Neuron (in vitro differentiated cells): ENCODE data around the gene NT5C1A.

Experiments
- H2AFZ ChIP-seq: one replicate; pipeline ENCODE4 v1.6.1; 2013; ENCODE audit warnings: low read depth, mild to moderate bottlenecking, inconsistent platforms, low read length, moderate library complexity
- H3K27me3 ChIP-seq: one replicate; pipeline ENCODE4 v1.6.1; 2013; ENCODE audit warnings: low read length; ENCODE audit not compliant: insufficient read depth
- H3K36me3 ChIP-seq: one replicate; pipeline ENCODE4 v1.6.1; 2013; ENCODE audit warnings: low read length; ENCODE audit not compliant: insufficient read depth
- H3K4me1 ChIP-seq: one replicate; pipeline ENCODE4 v1.6.1; 2013; ENCODE audit warnings: low read length; ENCODE audit not compliant: insufficient read depth
- H3K4me3 ChIP-seq: 2 replicates; pipeline ENCODE4 v1.5.1; 2013; ENCODE audit warnings: mild to moderate bottlenecking, low read length, moderate library complexity
- H3K9me3 ChIP-seq: one replicate; pipeline ENCODE4 v1.6.1; 2013; ENCODE audit warnings: low read length

NT5C1A gene

DNA sequence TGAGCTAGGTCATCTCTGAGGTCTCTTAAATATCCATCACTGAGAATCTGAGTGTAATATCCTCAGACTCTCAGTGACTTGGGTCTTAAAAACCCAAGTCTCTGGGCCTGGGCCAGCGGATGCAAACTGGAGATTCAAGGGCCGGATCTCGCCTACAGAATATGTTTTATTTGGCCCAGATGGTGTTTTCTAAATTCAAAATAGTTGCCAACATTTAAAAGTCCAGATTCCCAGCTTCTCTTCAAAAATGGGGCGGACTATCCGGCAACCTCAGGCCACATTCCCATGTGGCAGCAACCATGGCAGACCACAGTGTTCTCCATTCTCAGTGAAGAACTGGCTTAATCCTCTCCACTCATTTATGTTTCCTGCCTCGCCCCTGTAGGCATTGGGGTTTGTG is 19.8 kb downstream of the NT5C1A start:
- no peaks in the 10 kb centered on the region for H3K4me1 ChIP-seq
- H3K27me3 ChIP-seq = peaks cover 15% of the 10 kb centered on the region
- H2AFZ ChIP-seq = no peak overlapping the region
- H3K4me3 ChIP-seq = no peak overlapping the region
- no peaks in the 10 kb centered on the region for H3K9me3 ChIP-seq
- H3K36me3 ChIP-seq = no peaks in the 10 kb centered on the region

DNA sequence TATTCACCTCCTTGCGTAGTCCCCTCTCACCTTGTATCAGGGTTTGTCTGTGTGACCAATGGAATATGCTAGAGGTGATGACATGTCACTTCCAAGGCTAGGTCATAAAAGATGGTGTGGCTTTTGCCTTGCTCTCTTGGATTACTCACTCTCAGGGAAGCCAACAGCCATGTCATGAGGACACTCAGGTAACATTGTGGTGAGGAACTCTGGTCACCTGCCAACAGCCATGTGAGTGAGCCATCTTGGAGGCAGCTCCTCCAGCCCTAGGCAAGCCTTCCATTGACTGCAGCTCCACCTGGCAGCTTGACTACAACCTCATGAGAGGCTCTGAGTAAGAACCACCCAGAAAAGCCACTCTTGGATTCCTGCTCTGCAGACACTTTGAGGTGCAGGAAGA is 21.5 kb downstream of the NT5C1A start:
- Histone ChIP-seq H2AFZ (no peak overlapping the region), H3K4me3 (no peak overlapping the region), H3K36me3 (no peaks in the 10 kb centered on the region), H3K27me3 (peaks cover 17% of the 10 kb centered on the region), H3K9me3 (no peaks in the 10 kb centered on the region), H3K4me1 (no peaks in the 10 kb centered on the region)

DNA sequence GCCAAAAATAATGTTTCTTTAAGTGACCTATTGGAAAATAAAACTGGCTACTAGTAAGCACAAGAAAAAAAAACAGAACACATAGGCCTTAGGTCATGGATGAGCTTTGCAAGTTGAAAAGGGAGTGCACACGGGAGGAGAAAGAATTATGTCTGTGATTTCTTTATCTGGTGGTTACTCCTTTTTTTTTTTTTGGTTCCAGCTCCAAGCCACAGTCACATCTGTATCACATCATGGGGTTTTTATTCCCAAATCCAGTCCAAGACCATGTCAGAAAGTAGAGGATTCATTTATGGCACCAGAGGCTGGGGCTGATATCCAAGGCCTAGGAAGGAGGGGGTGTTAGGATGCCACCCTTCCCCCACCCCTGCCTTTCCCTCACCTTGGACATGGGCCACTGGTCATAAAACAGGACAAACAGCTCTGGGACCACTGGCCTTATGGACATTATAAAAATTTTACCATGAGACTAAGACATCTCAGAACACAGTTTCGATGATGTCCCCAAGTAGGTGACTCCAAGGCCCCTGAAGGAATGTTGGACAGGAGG is 22.2 kb downstream of the NT5C1A start:
- no peak overlapping the region for H2AFZ ChIP-seq
- H3K9me3 ChIP-seq = no peaks in the 10 kb centered on the region
- H3K36me3 ChIP-seq = no peaks in the 10 kb centered on the region
- H3K27me3 ChIP-seq = peaks cover 17% of the 10 kb centered on the region
- no peaks in the 10 kb centered on the region for H3K4me1 ChIP-seq
- no peak overlapping the region for H3K4me3 ChIP-seq

DNA sequence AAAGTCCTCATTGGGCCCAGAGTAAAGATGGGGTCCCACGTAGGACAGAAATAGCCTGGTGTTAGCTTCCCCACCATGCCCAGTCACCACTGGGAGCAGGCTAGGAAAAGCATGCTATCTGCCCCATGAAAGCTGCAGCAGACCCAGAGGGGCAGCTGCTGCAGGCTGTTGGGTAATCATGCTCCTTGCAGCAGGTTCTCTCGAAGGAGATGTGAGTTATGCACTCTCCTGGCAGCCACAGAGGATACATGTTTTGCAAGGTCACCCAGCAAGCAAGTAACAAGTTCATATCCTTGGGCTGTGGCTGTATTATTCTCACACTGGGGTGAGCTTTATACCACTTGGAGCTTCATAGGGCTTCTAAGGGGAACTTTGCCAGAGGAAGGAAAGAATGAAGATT is 23.4 kb downstream of the NT5C1A start:
- no peaks in the 10 kb centered on the region for H3K4me1 ChIP-seq
- H3K4me3 ChIP-seq = no peak overlapping the region
- no peaks in the 10 kb centered on the region for H3K9me3 ChIP-seq
- peaks cover 24% of the 10 kb centered on the region for H3K27me3 ChIP-seq
- no peaks in the 10 kb centered on the region for H3K36me3 ChIP-seq
- H2AFZ ChIP-seq = no peak overlapping the region

DNA sequence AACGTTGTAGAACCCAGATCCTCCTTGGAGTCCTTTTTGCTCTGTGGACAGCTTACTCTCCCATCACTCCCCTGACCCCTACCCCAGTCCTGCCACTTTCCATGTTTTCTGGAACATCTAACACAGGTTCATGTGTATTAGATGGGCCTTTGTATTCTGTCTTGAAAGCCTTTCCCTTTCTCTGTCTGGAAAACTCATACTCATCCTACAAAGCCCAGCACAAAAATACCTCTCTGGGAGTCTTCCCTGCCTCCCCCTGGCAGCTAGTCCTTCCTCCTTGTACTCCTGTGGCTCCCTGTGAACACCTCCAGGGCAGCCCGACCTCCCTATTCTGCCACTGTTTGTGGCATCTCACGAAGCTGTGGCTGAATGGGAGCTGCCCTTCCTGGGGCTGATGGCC is 24.7 kb downstream of the NT5C1A start:
- Histone ChIP-seq H3K27me3 (peaks cover 29% of the 10 kb centered on the region), H3K4me1 (no peaks in the 10 kb centered on the region), H2AFZ (no peak overlapping the region), H3K9me3 (no peaks in the 10 kb centered on the region), H3K36me3 (no peaks in the 10 kb centered on the region), H3K4me3 (no peak overlapping the region)

DNA sequence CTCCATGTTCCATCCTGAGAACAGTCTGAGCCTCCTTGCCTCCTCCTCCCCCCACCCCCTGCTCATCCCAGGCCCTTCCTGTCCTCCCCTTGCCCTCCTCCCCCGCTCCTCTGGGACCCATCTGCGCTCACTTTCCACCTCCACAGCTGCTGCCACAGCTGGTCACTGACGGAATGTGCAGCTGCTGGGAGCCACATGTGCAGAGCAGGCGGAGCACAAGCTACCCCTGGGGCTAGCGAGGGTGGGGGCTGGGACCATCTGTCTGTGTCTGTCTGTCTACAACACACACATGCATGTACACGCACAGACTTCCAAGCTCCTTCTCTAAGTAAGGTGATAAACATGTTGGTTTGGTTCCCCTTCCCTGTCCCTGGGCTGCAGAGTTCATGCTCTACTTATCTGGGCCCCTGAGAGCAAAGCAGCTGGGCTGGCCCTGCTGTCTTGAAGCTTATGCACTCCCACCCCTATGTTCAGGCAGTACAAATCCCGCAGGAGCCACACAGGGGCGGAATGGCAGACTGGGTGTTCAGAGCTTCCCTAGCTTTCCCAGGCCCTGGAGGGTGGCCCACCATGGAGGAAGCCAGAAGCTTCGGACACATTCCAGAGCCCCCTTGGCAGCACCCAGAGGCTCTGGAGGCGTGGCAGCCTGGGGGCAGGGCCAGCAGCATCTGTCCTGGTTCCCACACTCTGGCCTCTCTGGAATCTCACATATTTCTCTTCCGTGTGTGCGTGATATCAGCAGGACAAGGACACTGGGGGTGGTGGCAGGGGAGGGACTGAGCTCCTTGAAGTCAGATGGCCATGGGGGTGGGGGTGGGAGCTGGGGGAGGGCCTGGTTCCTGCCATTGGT is 25.4 kb downstream of the NT5C1A start:
- Histone ChIP-seq H3K4me1 (no peaks in the 10 kb centered on the region), H3K9me3 (no peaks in the 10 kb centered on the region), H3K27me3 (peaks cover 29% of the 10 kb centered on the region), H3K36me3 (no peaks in the 10 kb centered on the region), H2AFZ (no peak overlapping the region), H3K4me3 (no peak overlapping the region)

DNA sequence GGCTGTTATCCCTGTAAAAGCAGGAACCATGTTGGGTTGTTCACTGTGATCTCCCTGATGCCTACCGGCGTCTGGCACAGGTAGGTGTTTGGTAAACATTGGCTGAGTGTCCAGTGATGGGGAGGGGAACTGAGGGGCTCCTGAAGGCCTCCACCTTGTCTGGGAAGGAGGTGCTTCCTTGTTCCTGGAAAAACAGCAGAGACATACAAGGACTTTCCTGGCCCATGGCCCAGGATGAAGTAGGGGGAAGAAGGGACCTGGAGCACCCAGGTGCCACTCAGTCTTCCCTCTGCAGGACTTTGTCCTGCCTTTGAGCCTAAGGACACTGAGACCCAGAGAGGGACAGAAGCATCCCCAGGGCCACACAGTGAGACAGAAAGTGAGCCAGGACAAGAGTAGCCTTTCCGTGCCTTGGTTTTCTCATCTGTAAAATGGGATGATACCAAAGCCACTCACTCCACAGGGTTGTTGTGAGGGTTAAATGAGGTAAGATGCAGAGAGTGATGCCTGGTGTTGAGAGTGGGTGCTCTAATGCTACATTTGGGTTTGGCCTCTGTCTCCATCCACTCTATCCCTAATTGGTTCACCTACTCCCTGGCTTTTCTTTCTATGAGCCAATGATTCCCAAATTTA is 26.4 kb downstream of the NT5C1A start:
- Histone ChIP-seq H3K36me3 (no peaks in the 10 kb centered on the region), H3K4me3 (no peak overlapping the region), H3K9me3 (no peaks in the 10 kb centered on the region), H2AFZ (no peak overlapping the region), H3K4me1 (no peaks in the 10 kb centered on the region), H3K27me3 (peaks cover 38% of the 10 kb centered on the region)

DNA sequence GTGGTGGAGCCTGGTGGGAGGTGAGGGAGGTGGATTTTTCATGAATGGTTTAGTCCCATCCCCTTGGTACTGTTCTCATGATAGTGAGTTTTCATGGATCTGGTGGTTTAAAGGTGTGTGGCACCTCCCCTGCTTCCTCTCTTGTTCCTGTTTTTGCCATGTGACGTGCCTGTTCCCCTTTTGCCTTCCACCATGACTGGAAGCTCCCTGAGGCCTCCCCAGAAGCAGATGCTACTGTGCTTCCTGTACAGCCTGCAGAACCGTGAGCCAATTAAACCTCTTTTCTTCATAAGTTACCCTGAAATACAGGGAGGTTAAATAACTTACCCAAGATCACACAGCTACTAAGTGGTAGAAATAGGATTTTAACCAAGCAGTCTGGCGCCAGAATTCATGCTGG is 28.2 kb downstream of the NT5C1A start:
- Histone ChIP-seq H3K36me3 (no peaks in the 10 kb centered on the region), H3K4me3 (no peak overlapping the region), H3K4me1 (no peaks in the 10 kb centered on the region), H3K27me3 (peaks cover 55% of the 10 kb centered on the region), H2AFZ (no peak overlapping the region), H3K9me3 (peaks cover 9% of the 10 kb centered on the region)

DNA sequence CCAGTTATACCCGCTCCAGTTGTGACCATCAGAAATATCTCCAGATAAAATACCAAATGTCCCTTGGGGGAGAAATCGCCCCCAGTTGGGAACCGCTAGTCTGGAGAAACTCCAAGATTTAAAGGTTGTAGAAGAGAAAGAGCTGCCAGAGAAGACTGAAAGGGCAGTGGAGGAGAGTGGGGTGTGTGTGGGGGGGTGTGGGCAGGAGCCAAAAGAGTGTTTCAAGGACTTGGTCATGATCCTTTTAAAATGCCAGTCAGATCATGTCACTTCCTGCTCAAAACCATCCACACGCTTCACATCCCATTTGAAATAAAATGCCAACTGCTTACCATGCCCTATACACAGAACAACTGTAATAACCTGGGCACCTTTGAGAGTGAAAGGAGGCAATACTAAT is 29.1 kb downstream of the NT5C1A start:
- H3K36me3 ChIP-seq = no peaks in the 10 kb centered on the region
- H2AFZ ChIP-seq = no peak overlapping the region
- peaks cover 9% of the 10 kb centered on the region for H3K9me3 ChIP-seq
- no peak overlapping the region for H3K4me3 ChIP-seq
- H3K27me3 ChIP-seq = peaks cover 56% of the 10 kb centered on the region
- H3K4me1 ChIP-seq = no peaks in the 10 kb centered on the region

DNA sequence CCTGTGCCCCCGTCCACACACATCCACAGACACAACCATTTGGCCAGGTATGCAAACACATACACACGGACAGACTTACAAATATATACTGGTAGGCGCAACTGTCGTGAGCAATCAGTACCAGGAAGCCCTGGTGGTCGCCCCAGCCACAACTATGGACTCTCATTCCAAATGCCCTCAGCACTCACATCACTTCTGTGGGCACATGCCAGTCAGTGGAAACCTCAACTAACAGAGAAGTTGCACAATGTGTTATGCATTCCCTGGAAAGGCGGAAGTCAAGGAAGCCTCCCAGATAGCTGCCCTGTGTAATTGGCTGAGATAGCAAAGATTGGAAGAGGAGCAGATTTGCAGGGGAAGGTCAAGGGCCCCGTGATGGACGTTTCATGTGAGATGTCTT is 31.0 kb downstream of the NT5C1A start:
- peaks cover 9% of the 10 kb centered on the region for H3K9me3 ChIP-seq
- H3K4me3 ChIP-seq = no peak overlapping the region
- no peaks in the 10 kb centered on the region for H3K36me3 ChIP-seq
- no peaks in the 10 kb centered on the region for H3K4me1 ChIP-seq
- H2AFZ ChIP-seq = no peak overlapping the region
- peaks cover 58% of the 10 kb centered on the region for H3K27me3 ChIP-seq

DNA sequence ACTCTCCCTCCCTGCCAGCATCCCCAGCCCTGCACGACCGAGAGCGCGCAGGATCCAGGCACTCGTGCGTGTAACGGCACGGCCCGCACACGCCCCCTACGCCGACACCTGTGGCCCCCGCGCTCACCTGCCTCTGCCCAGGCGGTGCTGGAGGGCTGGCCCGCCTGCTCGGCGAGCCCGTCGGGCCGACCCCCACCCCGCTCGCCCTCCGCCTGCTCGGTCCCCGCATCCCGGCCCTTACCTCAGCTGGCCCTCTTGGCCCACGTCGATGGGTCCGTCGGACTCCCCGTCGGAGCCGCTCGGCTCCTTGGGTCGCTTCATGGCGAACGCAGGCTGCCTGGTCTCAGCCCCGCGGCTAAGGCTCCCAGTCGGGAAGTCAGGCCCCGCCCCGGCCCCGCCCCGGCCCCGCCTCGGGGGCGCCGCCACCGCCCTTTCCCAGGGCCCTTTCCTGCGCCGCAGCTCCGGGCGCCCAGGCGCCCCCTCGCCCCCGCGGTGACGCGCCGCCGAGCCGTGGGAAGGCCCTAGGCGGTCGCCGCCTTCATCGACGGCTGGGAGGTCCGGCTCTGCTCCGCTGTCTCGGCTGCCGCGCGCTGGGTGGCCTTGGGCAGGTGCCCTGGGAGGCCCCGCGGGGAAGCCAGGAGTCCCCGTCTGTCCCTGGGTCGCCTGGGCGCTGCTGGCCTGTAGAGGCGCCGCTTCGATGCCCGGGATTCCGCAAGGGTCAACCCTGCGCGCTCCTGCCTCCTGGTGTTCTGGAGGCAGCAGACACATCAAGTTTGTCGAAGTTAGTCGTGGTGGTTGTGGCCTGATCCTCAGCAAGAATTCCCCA is 32.4 kb downstream of the NT5C1A start, which contains the start of gene HEYL:
TSS of gene HEYL (minus strand) at position 339 of the 826 bp plus-strand sequence. CDS start at position 321, 18 bp downstream.
- no peak within 1 kb of the TSS for H2AFZ ChIP-seq
- H3K4me3 ChIP-seq = no peak within 1 kb of the TSS
- peaks cover 9% of the 10 kb centered on the region for H3K9me3 ChIP-seq
- H3K4me1 ChIP-seq = no peaks in the 10 kb centered on the region
- peaks cover 68% of the 10 kb centered on the region for H3K27me3 ChIP-seq
- no peaks in the 10 kb centered on the region for H3K36me3 ChIP-seq

DNA sequence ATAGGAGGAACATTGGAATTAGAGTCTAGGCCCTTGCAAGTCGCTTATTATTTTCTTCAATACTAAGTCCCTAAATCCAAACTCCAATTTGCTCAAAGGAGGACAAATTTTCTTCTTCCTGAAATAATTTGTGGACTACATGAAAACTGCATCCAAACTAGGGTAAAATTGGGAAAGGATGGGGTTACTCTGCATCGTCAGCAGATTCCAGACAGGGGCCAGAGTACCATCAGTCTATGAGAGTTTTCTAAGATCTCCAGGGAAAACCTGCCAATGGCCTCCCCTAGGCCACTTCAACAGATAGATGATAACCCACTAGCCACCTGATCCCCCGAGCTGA is 33.0 kb downstream of the NT5C1A start:
- peaks cover 9% of the 10 kb centered on the region for H3K9me3 ChIP-seq
- no peak overlapping the region for H2AFZ ChIP-seq
- no peak overlapping the region for H3K4me3 ChIP-seq
- peaks cover 70% of the 10 kb centered on the region for H3K27me3 ChIP-seq
- H3K4me1 ChIP-seq = no peaks in the 10 kb centered on the region
- no peaks in the 10 kb centered on the region for H3K36me3 ChIP-seq

DNA sequence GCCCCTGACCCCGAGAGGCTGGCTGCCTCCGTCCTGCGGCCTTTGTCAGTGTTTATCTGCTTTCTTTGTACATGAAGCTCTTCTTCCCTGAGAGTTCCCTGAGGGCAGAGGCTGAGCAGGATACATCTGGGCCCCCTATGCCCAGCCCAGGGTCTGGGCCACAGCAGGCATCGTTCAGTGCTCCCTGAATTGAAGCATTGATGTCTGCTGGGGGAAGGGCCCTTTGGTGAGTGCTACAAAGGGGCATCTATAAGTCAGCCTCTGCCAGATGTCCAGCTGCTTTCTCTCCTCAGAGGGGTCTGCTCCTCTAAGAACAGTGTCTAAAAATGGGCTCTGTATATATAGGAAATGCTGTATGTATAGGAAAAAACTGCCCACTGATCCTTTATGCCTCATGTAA is 34.5 kb downstream of the NT5C1A start:
- Histone ChIP-seq H3K36me3 (no peaks in the 10 kb centered on the region), H3K4me3 (no peak overlapping the region), H3K9me3 (peaks cover 9% of the 10 kb centered on the region), H3K4me1 (peaks cover 6% of the 10 kb centered on the region), H2AFZ (no peak overlapping the region), H3K27me3 (peaks cover 75% of the 10 kb centered on the region)
